ENCODE data around the gene XYLT1. TPM values are rescaled to one million over a fixed set of nuclear protein-coding genes. Genes with fewer than 3 reads are reported as not detected.

XYLT1 gene
- total and polyA plus RNA-seq, 2 experiments from 2014 or later, result 4.5 to 26.3 TPM

DNA sequence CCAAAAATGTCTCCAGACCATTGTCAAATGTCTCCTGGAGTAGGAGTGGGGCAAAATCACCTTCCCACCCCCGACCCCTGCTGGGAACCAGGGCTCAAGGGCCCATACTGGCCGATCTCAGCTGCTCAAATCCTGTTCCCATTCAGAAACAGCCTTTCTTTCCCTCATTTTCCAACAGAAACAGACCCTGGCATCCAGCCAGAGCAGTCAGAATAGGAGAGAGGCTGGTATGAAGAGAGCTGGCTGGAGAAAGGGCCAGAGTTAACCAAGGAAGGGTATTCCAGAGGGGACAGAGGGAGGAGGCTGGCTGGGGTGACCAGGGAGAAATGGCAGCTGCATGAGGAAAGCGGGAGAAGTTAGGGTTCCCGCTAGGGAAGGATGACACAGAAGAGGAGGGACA, 199.1 kb downstream of the XYLT1 start:
- no peak overlapping the region for H2AFZ ChIP-seq
- H3F3A ChIP-seq (ENCODE audit: insufficient read depth), result peaks cover 22% of the 10 kb centered on the region
- H3K27ac ChIP-seq, result no peak overlapping the region
- in situ Hi-C loops (cut with MboI), result loop anchor here (10.0 to 25.0 kb wide), 2 partner anchors 109 to 193 kb away; no protein-coding TSS in a partner anchor
- H3K9me2 ChIP-seq (ENCODE audit: insufficient read depth), result no peaks in the 10 kb centered on the region
- no peaks in the 10 kb centered on the region for H3K36me3 ChIP-seq (ENCODE audit: low read depth)
- TF ChIP-seq EZH2 (IDR thresholded peaks at IDR 0.05; ENCODE audit: insufficient read depth, poor library complexity, severe bottlenecking) (no peak), EZH2phosphoT487 (IDR thresholded peaks at IDR 0.05; ENCODE audit: insufficient read depth, low read depth) (no peak)
- H3K4me1 ChIP-seq (ENCODE audit: insufficient read depth), result peaks cover 33% of the 10 kb centered on the region
- H3K9me3 ChIP-seq (ENCODE audit: low read depth), result no peaks in the 10 kb centered on the region
- H3K4me2 ChIP-seq (ENCODE audit: unreplicated experiment), result no peak overlapping the region
- no peaks in the 10 kb centered on the region for H4K20me1 ChIP-seq (ENCODE audit: insufficient read depth)
- no peak overlapping the region for H3K9ac ChIP-seq
- H3K4me3 ChIP-seq, result no peak overlapping the region
- peaks cover 90% of the 10 kb centered on the region for H3K79me2 ChIP-seq (ENCODE audit: insufficient read depth)
- WGBS, 2 experiments (ENCODE audit: low coverage in 1 of 2, low lambda C conversion rate in 2 of 2, missing lambda C conversion rate in 2 of 2), result 79 to 84% methylated on average over 4 of the region's 4 CpGs
- peak; percentile 22 for DNase-seq
- H3K27me3 ChIP-seq (replicated peaks; ENCODE audit: insufficient read depth), result no peaks in the 10 kb centered on the region

DNA sequence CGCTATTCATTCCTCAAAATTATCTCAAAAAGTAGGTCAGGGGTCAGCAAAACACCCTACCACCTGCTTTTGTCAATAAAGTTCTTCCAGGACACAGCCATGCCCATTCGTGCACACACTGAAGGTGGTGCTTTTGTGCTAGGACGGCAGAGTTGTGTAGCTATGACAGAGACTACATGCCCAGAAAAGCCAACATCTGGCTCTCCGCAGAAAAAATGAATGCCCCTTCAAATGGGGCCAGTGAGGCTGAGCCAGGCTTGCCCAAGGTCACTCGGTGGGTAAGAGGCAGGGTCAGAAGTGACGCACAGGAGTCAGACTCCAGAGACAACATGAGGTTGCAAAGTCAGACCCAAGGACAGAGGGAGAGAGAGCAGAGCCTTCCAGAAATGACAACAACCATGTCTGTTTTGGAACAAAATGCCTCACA, 200.1 kb downstream of the XYLT1 start:
- Histone ChIP-seq H3K79me2 (ENCODE audit: insufficient read depth) (peaks cover 91% of the 10 kb centered on the region), H3K36me3 (ENCODE audit: low read depth) (no peaks in the 10 kb centered on the region), H4K20me1 (ENCODE audit: insufficient read depth) (no peaks in the 10 kb centered on the region), H3K9ac (no peak overlapping the region), H3K4me3 (no peak overlapping the region), H3K4me1 (ENCODE audit: insufficient read depth) (peaks cover 33% of the 10 kb centered on the region), H2AFZ (no peak overlapping the region), H3K27ac (no peak overlapping the region), H3K27me3 (replicated peaks; ENCODE audit: insufficient read depth) (no peaks in the 10 kb centered on the region), H3F3A (ENCODE audit: insufficient read depth) (peaks cover 22% of the 10 kb centered on the region), H3K9me2 (ENCODE audit: insufficient read depth) (no peaks in the 10 kb centered on the region), H3K4me2 (ENCODE audit: unreplicated experiment) (no peak overlapping the region), H3K9me3 (ENCODE audit: low read depth) (no peaks in the 10 kb centered on the region)
- TF ChIP-seq EZH2 (IDR thresholded peaks at IDR 0.05; ENCODE audit: insufficient read depth, poor library complexity, severe bottlenecking) (no peak), EZH2phosphoT487 (IDR thresholded peaks at IDR 0.05; ENCODE audit: insufficient read depth, low read depth) (no peak)
- DNase-seq, result no peak
- in situ Hi-C loops (cut with MboI), result loop anchor here (10.0 to 25.0 kb wide), 2 partner anchors 108 to 194 kb away; no protein-coding TSS in a partner anchor
- WGBS, 2 experiments (ENCODE audit: low coverage in 1 of 2, low lambda C conversion rate in 2 of 2, missing lambda C conversion rate in 2 of 2), result 48 to 54% methylated on average over 6 of the region's 6 CpGs

DNA sequence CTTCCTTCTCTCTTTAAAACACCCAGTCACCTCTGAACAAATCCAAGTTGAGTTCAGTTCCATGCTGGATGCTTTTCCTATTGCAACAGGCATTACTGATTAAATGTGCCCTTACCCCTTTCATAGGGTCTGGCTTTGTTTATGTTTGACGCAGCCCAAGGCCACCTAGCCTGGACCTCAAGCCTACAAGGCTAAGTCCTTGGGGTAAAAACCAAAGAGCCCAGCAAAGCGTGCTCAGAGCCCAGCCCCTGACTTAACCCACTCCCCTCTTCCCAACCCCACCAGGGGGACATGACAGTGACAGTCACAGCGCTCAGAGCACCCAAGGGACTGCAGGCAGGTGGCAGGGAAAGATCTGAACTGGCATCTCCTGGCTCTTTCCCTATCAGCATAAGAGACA, 200.6 kb downstream of the XYLT1 start:
- 86 to 87% methylated on average over 3 of the region's 3 CpGs for WGBS, 2 experiments (ENCODE audit: low coverage in 1 of 2, low lambda C conversion rate in 2 of 2, missing lambda C conversion rate in 2 of 2)
- TF ChIP-seq EZH2phosphoT487 (IDR thresholded peaks at IDR 0.05; ENCODE audit: insufficient read depth, low read depth) (no peak), EZH2 (IDR thresholded peaks at IDR 0.05; ENCODE audit: insufficient read depth, poor library complexity, severe bottlenecking) (no peak)
- H3K79me2 ChIP-seq (ENCODE audit: insufficient read depth), result peaks cover 91% of the 10 kb centered on the region
- no peak for DNase-seq
- H3K27ac ChIP-seq, result no peak overlapping the region
- no peak overlapping the region for H3K9ac ChIP-seq
- H4K20me1 ChIP-seq (ENCODE audit: insufficient read depth), result no peaks in the 10 kb centered on the region
- H2AFZ ChIP-seq, result no peak overlapping the region
- H3K4me1 ChIP-seq (ENCODE audit: insufficient read depth), result peaks cover 27% of the 10 kb centered on the region
- no peak overlapping the region for H3K4me2 ChIP-seq (ENCODE audit: unreplicated experiment)
- H3K36me3 ChIP-seq (ENCODE audit: low read depth), result no peaks in the 10 kb centered on the region
- H3K4me3 ChIP-seq, result no peak overlapping the region
- no peaks in the 10 kb centered on the region for H3K9me3 ChIP-seq (ENCODE audit: low read depth)
- H3F3A ChIP-seq (ENCODE audit: insufficient read depth), result peaks cover 21% of the 10 kb centered on the region
- in situ Hi-C loops (cut with MboI), result loop anchor here (10.0 to 25.0 kb wide), 2 partner anchors 108 to 195 kb away; no protein-coding TSS in a partner anchor
- no peaks in the 10 kb centered on the region for H3K27me3 ChIP-seq (replicated peaks; ENCODE audit: insufficient read depth)
- H3K9me2 ChIP-seq (ENCODE audit: insufficient read depth), result no peaks in the 10 kb centered on the region

DNA sequence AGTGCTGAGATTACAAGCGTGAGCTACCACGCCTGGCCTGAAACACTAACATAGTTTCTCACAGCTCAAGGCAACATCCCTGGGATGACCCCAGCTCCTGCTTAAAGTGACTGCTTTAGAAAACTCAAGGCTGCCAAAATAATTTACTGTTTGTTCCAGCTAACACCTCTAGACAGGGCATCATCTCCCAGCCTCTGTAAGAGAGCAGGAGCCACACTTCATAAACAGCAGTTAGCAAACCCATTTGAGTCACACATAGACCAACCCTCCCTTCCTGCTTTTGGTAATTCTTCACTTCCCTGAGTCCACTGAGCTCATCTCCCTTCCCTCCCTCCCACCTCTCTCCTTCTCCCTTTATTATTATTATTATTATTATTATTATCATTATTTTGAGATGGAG, 201.3 kb downstream of the XYLT1 start:
- Histone ChIP-seq H3K4me2 (ENCODE audit: unreplicated experiment) (no peak overlapping the region), H3K36me3 (ENCODE audit: low read depth) (no peaks in the 10 kb centered on the region), H4K20me1 (ENCODE audit: insufficient read depth) (no peaks in the 10 kb centered on the region), H3K9ac (no peak overlapping the region), H3K4me3 (no peak overlapping the region), H3K4me1 (ENCODE audit: insufficient read depth) (peaks cover 27% of the 10 kb centered on the region), H3K27ac (no peak overlapping the region; the same call in 1 of the 2 replicates), H3K79me2 (ENCODE audit: insufficient read depth) (peaks cover 91% of the 10 kb centered on the region), H3K9me2 (ENCODE audit: insufficient read depth) (no peaks in the 10 kb centered on the region), H3K9me3 (ENCODE audit: low read depth) (no peaks in the 10 kb centered on the region), H2AFZ (no peak overlapping the region), H3K27me3 (replicated peaks; ENCODE audit: insufficient read depth) (no peaks in the 10 kb centered on the region), H3F3A (ENCODE audit: insufficient read depth) (peaks cover 14% of the 10 kb centered on the region)
- in situ Hi-C loops (cut with MboI), result loop anchor here (25.0 kb wide), 1 partner anchor 107 kb away; no protein-coding TSS in a partner anchor
- TF ChIP-seq EZH2phosphoT487 (IDR thresholded peaks at IDR 0.05; ENCODE audit: insufficient read depth, low read depth) (no peak), EZH2 (IDR thresholded peaks at IDR 0.05; ENCODE audit: insufficient read depth, poor library complexity, severe bottlenecking) (no peak)
- peak; percentile 75 for DNase-seq
- 100% methylated on average over 2 of the region's 2 CpGs for WGBS, 2 experiments (ENCODE audit: low coverage in 1 of 2, low lambda C conversion rate in 2 of 2, missing lambda C conversion rate in 2 of 2)
